Measurements from ENCODE around the gene TRAPPC4. TPM values are rescaled to one million over a fixed set of nuclear protein-coding genes. Genes with fewer than 3 reads are reported as not detected.

The TRAPPC4 gene
- total RNA-seq, 3 donors from 2014 or later = 52.7 to 58.4 (median 57.4) TPM

DNA sequence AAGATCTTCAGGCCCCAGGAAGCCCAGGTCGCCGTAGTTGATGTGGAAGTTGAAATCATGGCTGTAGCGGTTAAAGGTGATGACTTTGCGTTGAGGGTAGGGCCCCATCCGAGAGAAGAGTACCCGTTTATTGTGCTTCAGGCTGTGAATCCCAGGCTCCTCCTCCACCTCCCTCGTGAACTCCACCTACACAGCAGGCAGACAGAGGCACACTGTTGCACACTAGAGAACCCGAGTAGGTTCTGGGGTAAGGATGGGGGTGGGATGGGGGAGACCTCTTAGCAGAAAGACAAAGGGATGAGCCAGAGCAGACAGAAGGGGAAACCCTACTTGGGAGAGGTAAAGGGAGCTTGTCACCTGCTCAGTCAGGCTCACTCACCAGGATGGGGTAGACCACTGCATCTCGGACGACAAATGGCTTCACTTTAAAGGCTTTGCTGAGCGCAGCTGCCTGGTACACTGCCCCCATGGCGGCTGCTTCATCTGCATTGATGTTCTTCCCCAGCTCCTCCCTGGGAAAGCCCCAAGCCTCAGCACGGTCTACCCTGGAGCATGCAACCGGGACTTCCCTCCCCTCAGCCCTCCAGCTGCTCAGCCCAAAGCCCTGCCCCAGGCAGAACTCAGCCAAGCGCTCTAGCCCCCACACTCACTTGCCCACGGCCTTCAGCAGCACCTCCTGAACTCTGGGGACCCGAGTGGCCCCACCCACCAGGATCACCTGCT, 33.0 kb downstream of the TRAPPC4 start:
- ATAC-seq (no peak), DNase-seq (peak in 1 of 3 donors; percentile 39)
- intact Hi-C loops (cut with DNase I, micrococcal nuclease) = no loop called here
- no peaks in the 10 kb centered on the region for H3K9me3 ChIP-seq
- TF ChIP-seq CTCF (IDR thresholded peaks at IDR 0.05) = no peak
- peaks cover 14% of the 10 kb centered on the region for H3K36me3 ChIP-seq (ENCODE audit: low read depth)
- H3K4me3 ChIP-seq = no peak overlapping the region
- peaks cover 9% of the 10 kb centered on the region for H3K4me1 ChIP-seq (ENCODE audit: low read depth)

DNA sequence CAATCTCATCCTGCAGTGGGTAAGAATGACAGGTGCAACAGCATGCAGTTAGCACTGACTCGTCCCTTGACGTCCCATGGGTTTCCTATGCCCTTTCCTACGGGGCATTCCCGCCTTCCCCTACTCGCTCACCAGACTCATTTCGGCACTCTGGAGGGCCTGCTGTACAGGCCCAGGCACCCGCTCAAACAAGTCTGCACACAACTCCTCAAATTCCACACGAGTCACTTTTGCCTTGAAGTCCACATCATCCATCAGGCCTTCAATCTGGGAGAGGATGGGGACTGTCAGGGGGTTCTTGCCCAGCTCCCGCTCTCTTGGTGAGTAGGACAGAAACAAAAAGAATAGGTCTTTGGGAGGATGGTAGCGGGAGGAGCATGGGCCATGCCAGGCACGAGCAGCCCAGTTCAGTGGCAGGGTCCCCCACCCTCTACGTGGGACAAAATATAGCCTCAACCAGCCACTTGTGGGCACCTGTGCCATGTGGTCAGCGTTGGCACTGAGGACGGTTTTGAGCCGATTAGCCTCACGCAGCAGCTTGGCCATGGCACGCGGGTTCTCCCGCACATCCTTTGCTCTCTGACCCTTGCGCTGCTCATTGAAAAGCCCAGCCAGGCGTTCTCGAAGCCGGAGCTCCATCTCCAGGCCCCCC, 33.7 kb downstream of the TRAPPC4 start:
- peak in 1 of 3 donors; percentile 36 for DNase-seq
- intact Hi-C loops (cut with DNase I, micrococcal nuclease) = no loop called here
- TF ChIP-seq CTCF (IDR thresholded peaks at IDR 0.05) = no peak
- Histone ChIP-seq H3K4me1 (ENCODE audit: low read depth) (peaks cover 9% of the 10 kb centered on the region), H3K9me3 (no peaks in the 10 kb centered on the region), H3K4me3 (no peak overlapping the region), H3K36me3 (ENCODE audit: low read depth) (peaks cover 14% of the 10 kb centered on the region)
- ATAC-seq = no peak

DNA sequence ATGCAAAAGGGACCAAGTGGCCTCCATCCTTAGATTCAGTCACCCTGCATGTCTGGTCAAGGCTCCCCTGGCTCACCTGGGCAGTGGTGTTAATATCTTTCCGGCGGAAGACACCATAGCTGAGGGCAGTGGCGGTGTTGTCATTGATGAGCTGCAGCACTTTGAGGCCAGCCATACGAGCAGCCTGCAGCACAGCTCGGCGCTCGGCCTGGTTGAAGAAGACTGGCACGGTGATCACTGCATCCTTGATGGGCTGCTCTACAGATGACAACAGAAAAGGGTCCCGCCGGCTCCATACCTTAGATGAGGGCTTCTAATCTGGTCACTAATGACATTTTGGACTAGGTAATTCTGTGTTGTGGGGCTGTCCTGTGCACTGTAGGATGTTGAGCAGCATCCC, 35.9 kb downstream of the TRAPPC4 start:
- no peak for ATAC-seq
- Histone ChIP-seq H3K9me3 (no peaks in the 10 kb centered on the region), H3K4me3 (no peak overlapping the region), H3K36me3 (ENCODE audit: low read depth) (peaks cover 3% of the 10 kb centered on the region), H3K4me1 (ENCODE audit: low read depth) (peaks cover 16% of the 10 kb centered on the region)
- no peak for TF ChIP-seq CTCF (IDR thresholded peaks at IDR 0.05)
- intact Hi-C loops (cut with DNase I, micrococcal nuclease) = no loop called here
- no peak for DNase-seq

DNA sequence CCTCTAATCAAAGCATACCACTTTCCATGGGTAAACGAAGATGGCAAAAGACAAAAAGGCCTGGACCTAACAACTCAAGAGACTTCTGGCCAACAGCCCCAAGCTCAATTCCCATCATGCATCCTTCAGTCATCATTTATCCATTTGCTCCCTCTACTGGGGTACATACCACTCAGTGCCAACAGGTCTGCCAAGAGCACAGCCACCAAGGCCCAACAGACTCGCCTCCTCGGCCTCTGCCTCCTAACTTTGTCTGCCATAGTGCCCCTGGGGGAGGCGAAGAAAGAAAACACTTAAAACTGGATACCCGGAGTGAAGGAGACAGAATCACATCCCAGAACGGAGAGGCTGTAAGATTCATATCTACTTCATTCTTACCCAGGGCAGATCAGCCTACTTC, 37.3 kb downstream of the TRAPPC4 start:
- DNase-seq (no peak), ATAC-seq (no peak)
- Histone ChIP-seq H3K36me3 (ENCODE audit: low read depth) (no peaks in the 10 kb centered on the region), H3K4me1 (ENCODE audit: low read depth) (peaks cover 16% of the 10 kb centered on the region), H3K4me3 (no peak overlapping the region), H3K9me3 (no peaks in the 10 kb centered on the region)
- intact Hi-C loops (cut with DNase I, micrococcal nuclease) = no loop called here
- no peak for TF ChIP-seq CTCF (IDR thresholded peaks at IDR 0.05)

DNA sequence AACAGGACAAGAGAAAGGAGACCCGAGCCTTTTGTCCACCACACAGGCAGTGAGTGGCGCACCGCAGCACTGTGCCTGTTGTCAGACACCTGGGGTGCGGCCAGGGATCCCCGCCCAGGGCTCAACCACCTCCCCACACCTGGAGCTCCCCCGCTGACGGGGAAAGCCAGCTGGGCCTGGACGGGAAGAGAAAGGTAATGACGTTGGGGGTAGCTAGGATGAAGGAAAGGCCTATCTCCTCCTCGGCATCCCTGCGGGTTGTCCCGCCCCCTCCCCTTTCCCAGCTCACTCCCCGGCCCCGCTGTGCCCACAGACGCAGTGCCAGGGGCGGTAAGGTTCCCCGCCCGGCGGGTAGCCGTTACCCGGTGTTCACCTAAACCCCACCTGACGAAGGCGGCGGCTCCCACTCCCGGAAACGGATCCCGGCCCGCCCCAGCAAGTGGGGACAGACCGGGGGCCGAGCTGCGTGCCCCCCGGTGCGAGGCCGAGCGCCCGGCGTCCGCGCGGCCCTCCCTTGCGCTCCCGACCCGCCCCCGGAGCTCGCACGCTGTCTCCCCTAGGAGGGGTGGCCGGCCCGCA, 37.9 kb downstream of the TRAPPC4 start:
- peak; percentile 49 to 79 (median 75) for DNase-seq
- Histone ChIP-seq H3K4me1 (ENCODE audit: low read depth) (peaks cover 16% of the 10 kb centered on the region), H3K36me3 (ENCODE audit: low read depth) (no peaks in the 10 kb centered on the region), H3K4me3 (peak overlapping the region; percentile 87), H3K9me3 (no peaks in the 10 kb centered on the region)
- intact Hi-C loops (cut with DNase I, micrococcal nuclease) = no loop called here
- no peak for TF ChIP-seq CTCF (IDR thresholded peaks at IDR 0.05)
- peak; percentile 50 for ATAC-seq
